GM12872 (cell line): ENCODE data around the gene RAD51C.

Experiments used
- CTCF ChIP-seq: IDR thresholded peaks from 3 replicates; pipeline ENCODE4 v1.5.1; 2011; ENCODE audit warnings: low read depth, mild to moderate bottlenecking, low read length, moderate library complexity; ENCODE audit not compliant: insufficient read depth

Gene RAD51C

GRCh38 chr17:58692239-58693055 lies at the start of gene RAD51C:
TSS of gene RAD51C (plus strand) at chr17:58692602. CDS start at chr17:58692644, 42 bp downstream.
- no peak for TF ChIP-seq CTCF

- TF ChIP-seq CTCF, result no peak
These were observed 49.3 kb upstream of the RAD51C start for GRCh38 chr17:58643147-58643546.

- TF ChIP-seq CTCF, result no peak
These were observed 44.2 kb upstream of the RAD51C start for GRCh38 chr17:58648236-58648635.

GRCh38 chr17:58658804-58659713 lies 33.3 kb upstream of the RAD51C start:
- TF ChIP-seq CTCF, result no peak

- no peak for TF ChIP-seq CTCF
These were observed 31.8 kb upstream of the RAD51C start for GRCh38 chr17:58660621-58661020.

GRCh38 chr17:58661499-58661898 lies 30.9 kb upstream of the RAD51C start:
- no peak for TF ChIP-seq CTCF

GRCh38 chr17:58664302-58664701 lies 28.1 kb upstream of the RAD51C start:
- no peak for TF ChIP-seq CTCF
